HCT116 (cell line): ENCODE measurements around the gene STRAP. TPM values are rescaled to one million over a fixed set of nuclear protein-coding genes. Genes with fewer than 3 reads are reported as not detected.

Experiments
- ATAC-seq: fragments of 200-7000 bp; cut with Tn5 transposase; 2 replicates; pipeline ENCODE4 v1.9.1; 2020; ENCODE audit warnings: mild to moderate bottlenecking, moderate library complexity
- BruUV-seq: library from RNA; stranded (reverse); fragments of 400-500 nt; replicated peaks from 2 replicates; lab custom pipeline; 2021; lab: Mats Ljungman, UMichigan
- CTCF ChIA-PET: fragments of 300-600 bp; sonication (Branson Sonifier 250); formaldehyde crosslinking; loops from one replicate; lab custom pipeline; 2021; ENCODE audit warnings: antibody characterized with exemption; lab: Charles Lee
- POLR2A ChIA-PET: fragments of 300-600, 350-600 bp; sonication (Branson Sonifier 250); formaldehyde crosslinking; loops from one replicate; lab custom pipeline; 2021; ENCODE audit warnings: antibody characterized with exemption; lab: Charles Lee
- RAD21 ChIA-PET, 2 experiments: fragments of 300-600 bp; sonication (Branson Sonifier 250); formaldehyde crosslinking; loops; one replicate each; lab custom pipeline; 2023; ENCODE audit warnings: low total read pairs in 2 of 2; ENCODE audit not compliant: uncharacterized antibody in 2 of 2, unreplicated experiment in 2 of 2, low non-redundant PET in 1 of 2; lab: Charles Lee
- DNase-seq: peaks from one replicate; pipeline ENCODE4 v3.0.0-alpha.2; 2010; ENCODE audit warnings: low read depth, low spot score
- H2AFZ ChIP-seq: fragments of 200-600 bp; shearing (Covaris generic), sonication (generic); 2 replicates; pipeline ENCODE4 v1.6.1; 2017; ENCODE audit warnings: low read depth, mixed run types, mixed read lengths, antibody characterized with exemption, low read length; ENCODE audit not compliant: poor library complexity, severe bottlenecking
- H3K27ac ChIP-seq: 2 replicates; pipeline ENCODE4 v1.5.1; 2012; ENCODE audit warnings: low read depth, low read length
- H3K27me3 ChIP-seq: fragments of 200-600 bp; sonication (generic); 2 replicates; pipeline ENCODE4 v1.6.1; 2016; ENCODE audit warnings: mixed run types, low read length, mixed read lengths; ENCODE audit not compliant: insufficient read depth
- H3K36me3 ChIP-seq, 2 experiments: fragments of 200-500 bp in 1 of 2; fragments of 200-600 bp in 1 of 2; sonication (Bioruptor generic) in 1 of 2; sonication (generic) in 1 of 2; 2 replicates each; pipeline versions ENCODE4 v1.5.1 to v1.6.1; 2014 to 2016; ENCODE audit warnings: low read length in 2 of 2, inconsistent platforms in 1 of 2, mixed read lengths in 1 of 2, mixed run types in 1 of 2; ENCODE audit not compliant: insufficient read depth in 2 of 2, control insufficient read depth in 1 of 2
- H3K4me1 ChIP-seq, 2 experiments: fragments of 200-600 bp in 1 of 2; sonication (generic) in 1 of 2; 2 replicates each; pipeline versions ENCODE4 v1.5.1 to v1.6.1; 2012 to 2017; ENCODE audit warnings: low read length in 2 of 2, inconsistent platforms in 1 of 2, mild to moderate bottlenecking in 1 of 2, mixed read lengths in 1 of 2, mixed run types in 1 of 2, moderate library complexity in 1 of 2; ENCODE audit not compliant: insufficient read depth in 2 of 2, control insufficient read depth in 1 of 2
- H3K4me2 ChIP-seq: fragments of 200-600 bp; sonication (generic); 2 replicates; pipeline ENCODE4 v1.6.1; 2017; ENCODE audit warnings: mixed run types, low read length, mixed read lengths
- H3K4me3 ChIP-seq, 2 experiments: fragments of 200-600 bp in 1 of 2; sonication (generic) in 1 of 2; replicated peaks in 1 of 2; 2 replicates each; pipeline ENCODE4 v1.5.1; 2011 to 2016; ENCODE audit warnings: low read length in 2 of 2, control low read depth in 1 of 2, low read depth in 1 of 2, mild to moderate bottlenecking in 1 of 2, mixed read lengths in 1 of 2, mixed run types in 1 of 2
- H3K79me2 ChIP-seq: fragments of 200-600 bp; sonication (generic); 2 replicates; pipeline ENCODE4 v1.6.1; 2017; ENCODE audit warnings: mild to moderate bottlenecking, mixed run types, low read length, moderate library complexity, mixed read lengths; ENCODE audit not compliant: insufficient read depth
- H3K9ac ChIP-seq: fragments of 200-600 bp; sonication (generic); 2 replicates; pipeline ENCODE4 v1.6.1; 2016; ENCODE audit warnings: low read length, mixed read lengths
- H3K9me2 ChIP-seq: fragments of 200-600 bp; sonication (generic), shearing (Covaris generic); 2 replicates; pipeline ENCODE4 v1.6.1; 2017; ENCODE audit warnings: mixed run types, mild to moderate bottlenecking, moderate library complexity; ENCODE audit not compliant: insufficient read depth
- H3K9me3 ChIP-seq, 2 experiments: fragments of 200-500 bp in 1 of 2; fragments of 200-600 bp in 1 of 2; sonication (Bioruptor generic) in 1 of 2; sonication (generic) in 1 of 2; 2 replicates each; pipeline ENCODE4 v1.6.1; 2014 to 2017; ENCODE audit warnings: low read length in 2 of 2, mixed read lengths in 2 of 2, inconsistent platforms in 1 of 2, low read depth in 1 of 2, mild to moderate bottlenecking in 1 of 2, mixed run types in 1 of 2, moderate library complexity in 1 of 2; ENCODE audit not compliant: control insufficient read depth in 1 of 2, insufficient read depth in 1 of 2
- H4K20me1 ChIP-seq: fragments of 200-600 bp; sonication (generic), shearing (Covaris generic); 2 replicates; pipeline ENCODE4 v1.6.1; 2017; ENCODE audit warnings: mixed run types, mild to moderate bottlenecking, moderate library complexity; ENCODE audit not compliant: insufficient read depth
- CTCF ChIP-seq, 3 experiments: fragments of 200-600 bp in 1 of 3; sonication (generic) in 1 of 3; IDR thresholded peaks in 2 of 3; conservative IDR thresholded peaks in 1 of 3; 2 replicates each; pipeline ENCODE4 v1.5.1; 2012 to 2017; ENCODE audit warnings: low read depth in 2 of 3, low read length in 2 of 3, antibody characterized with exemption in 1 of 3, borderline replicate concordance in 1 of 3, control low read depth in 1 of 3, mild to moderate bottlenecking in 1 of 3, mixed read lengths in 1 of 3, mixed run types in 1 of 3, moderate library complexity in 1 of 3; ENCODE audit not compliant: insufficient read depth in 1 of 3
- RAD21 ChIP-seq: IDR thresholded peaks from 2 replicates; pipeline ENCODE4 v1.6.1; 2012; ENCODE audit warnings: low read depth, mild to moderate bottlenecking
- SP1 ChIP-seq: IDR thresholded peaks from 2 replicates; pipeline ENCODE4 v1.6.1; 2012; ENCODE audit warnings: low read depth
- YY1 ChIP-seq: IDR thresholded peaks from 2 replicates; pipeline ENCODE4 v1.6.1; 2011; ENCODE audit warnings: low read length, low read depth, moderate library complexity, mild to moderate bottlenecking; ENCODE audit not compliant: insufficient replicate concordance; ENCODE audit errors: extremely low read depth
- intact Hi-C: fragments of 100-400 bp; cut with micrococcal nuclease; formaldehyde crosslinking; loops from 2 replicates; pipeline ENCODE4 v1.10.0; 2022
- total RNA-seq: library from RNA; stranded (reverse); gene quantifications from one replicate; pipeline ENCODE4 v1.2.1, GENCODE V29; 2021; ENCODE audit not compliant: unreplicated experiment

Gene STRAP
- total RNA-seq, 1 experiment from 2014 or later = 156 TPM

GRCh38 chr12:15856097-15856982 lies 25.8 kb upstream of the STRAP start:
- POLR2A ChIA-PET = interaction anchor here (0.7 to 1.0 kb wide), 2 partner anchors 168 to 323 kb away, joined by 3 read pairs; no protein-coding TSS in a partner anchor
- no peak overlapping the region for H3K4me3 ChIP-seq

More at GRCh38 chr12:15856097-15856982, 25.8 kb upstream of the STRAP start:
- peak overlapping the region; percentile 87 for H2AFZ ChIP-seq
- no peaks in the 10 kb centered on the region for H3K79me2 ChIP-seq
- ChIA-PET CTCF (interaction anchor here (0.6 to 4.4 kb wide), 14 partner anchors 12 to 706 kb away, joined by 3 to 69 read pairs (median 6); no protein-coding TSS in a partner anchor), RAD21 (interaction anchor here (0.7 to 2.2 kb wide), 8 partner anchors 20 to 324 kb away, joined by 3 to 12 read pairs (median 4); no protein-coding TSS in a partner anchor)
- no peak overlapping the region for H3K9ac ChIP-seq
- H3K9me3 ChIP-seq = no peaks in the 10 kb centered on the region
- H3K9me2 ChIP-seq = no peaks in the 10 kb centered on the region
- H3K36me3 ChIP-seq = no peaks in the 10 kb centered on the region
- TF ChIP-seq CTCF (IDR thresholded peaks at IDR 0.05 in 2 of 3, conservative IDR thresholded peaks at IDR 0.05 in 1 of 3; ENCODE audit: borderline replicate concordance in 1 of 3, insufficient read depth in 1 of 3, low read depth in 2 of 3, low read length in 2 of 3) = peak; percentile 54 to 94 (median 68)
- peak; percentile 97 for TF ChIP-seq RAD21
- TF ChIP-seq SP1 = 0 out of 2 replicates have a peak, but pooled peaks have one; percentile 4
- no peak for TF ChIP-seq YY1
- ATAC-seq (peak; percentile 84), DNase-seq (peak; percentile 68)
- H3K27ac ChIP-seq = no peak overlapping the region
- no TSS peak for BruUV-seq
- H4K20me1 ChIP-seq = no peaks in the 10 kb centered on the region
- H3K4me1 ChIP-seq = peaks cover 2 to 13% of the 10 kb centered on the region in 2 experiments; a peak in 3 of 4 replicates
- H3K4me2 ChIP-seq = peak overlapping the region; percentile 20; the same call in 1 of the 2 replicates
- intact Hi-C loops = loop anchor here (1.0 kb wide), 3 partner anchors 266 to 580 kb away; no protein-coding TSS in a partner anchor
- no peaks in the 10 kb centered on the region for H3K27me3 ChIP-seq
